Measurements from ENCODE around the gene CLDN18.

GRCh38 chr3:138057384-138057783 is 47.4 kb downstream of the CLDN18 start:
- TF ChIP-seq CTCF (conservative IDR thresholded peaks at IDR 0.05; ENCODE audit: low read length) (no peak), EZH2phosphoT487 (IDR thresholded peaks at IDR 0.05; ENCODE audit: borderline replicate concordance, low read depth, low read length) (no peak)

Data from OCI-LY7 (cell line).